Measurements from ENCODE around the gene CORO6.

GRCh38 chr17:29649359-29649758 is 26.6 kb upstream of the CORO6 start:
- no peak for TF ChIP-seq REST (IDR thresholded peaks at IDR 0.05; ENCODE audit: insufficient read depth in 1 of 2, low read depth in 2 of 2, low read length in 1 of 2)
- TF ChIP-seq, protein P1, sequence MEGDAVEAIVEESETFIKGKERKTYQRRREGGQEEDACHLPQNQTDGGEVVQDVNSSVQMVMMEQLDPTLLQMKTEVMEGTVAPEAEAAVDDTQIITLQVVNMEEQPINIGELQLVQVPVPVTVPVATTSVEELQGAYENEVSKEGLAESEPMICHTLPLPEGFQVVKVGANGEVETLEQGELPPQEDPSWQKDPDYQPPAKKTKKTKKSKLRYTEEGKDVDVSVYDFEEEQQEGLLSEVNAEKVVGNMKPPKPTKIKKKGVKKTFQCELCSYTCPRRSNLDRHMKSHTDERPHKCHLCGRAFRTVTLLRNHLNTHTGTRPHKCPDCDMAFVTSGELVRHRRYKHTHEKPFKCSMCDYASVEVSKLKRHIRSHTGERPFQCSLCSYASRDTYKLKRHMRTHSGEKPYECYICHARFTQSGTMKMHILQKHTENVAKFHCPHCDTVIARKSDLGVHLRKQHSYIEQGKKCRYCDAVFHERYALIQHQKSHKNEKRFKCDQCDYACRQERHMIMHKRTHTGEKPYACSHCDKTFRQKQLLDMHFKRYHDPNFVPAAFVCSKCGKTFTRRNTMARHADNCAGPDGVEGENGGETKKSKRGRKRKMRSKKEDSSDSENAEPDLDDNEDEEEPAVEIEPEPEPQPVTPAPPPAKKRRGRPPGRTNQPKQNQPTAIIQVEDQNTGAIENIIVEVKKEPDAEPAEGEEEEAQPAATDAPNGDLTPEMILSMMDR (IDR thresholded peaks at IDR 0.05), result no peak

Data from Panc1 (cell line).